NCI-H748 (cell line): ENCODE results near the gene DNAJB8.

Experiments used
- DNase-seq: peaks from one replicate; lab custom pipeline; 2025; ENCODE audit not compliant: unreplicated experiment; lab: John Stamatoyannopoulos, UW

The DNAJB8 gene

DNA sequence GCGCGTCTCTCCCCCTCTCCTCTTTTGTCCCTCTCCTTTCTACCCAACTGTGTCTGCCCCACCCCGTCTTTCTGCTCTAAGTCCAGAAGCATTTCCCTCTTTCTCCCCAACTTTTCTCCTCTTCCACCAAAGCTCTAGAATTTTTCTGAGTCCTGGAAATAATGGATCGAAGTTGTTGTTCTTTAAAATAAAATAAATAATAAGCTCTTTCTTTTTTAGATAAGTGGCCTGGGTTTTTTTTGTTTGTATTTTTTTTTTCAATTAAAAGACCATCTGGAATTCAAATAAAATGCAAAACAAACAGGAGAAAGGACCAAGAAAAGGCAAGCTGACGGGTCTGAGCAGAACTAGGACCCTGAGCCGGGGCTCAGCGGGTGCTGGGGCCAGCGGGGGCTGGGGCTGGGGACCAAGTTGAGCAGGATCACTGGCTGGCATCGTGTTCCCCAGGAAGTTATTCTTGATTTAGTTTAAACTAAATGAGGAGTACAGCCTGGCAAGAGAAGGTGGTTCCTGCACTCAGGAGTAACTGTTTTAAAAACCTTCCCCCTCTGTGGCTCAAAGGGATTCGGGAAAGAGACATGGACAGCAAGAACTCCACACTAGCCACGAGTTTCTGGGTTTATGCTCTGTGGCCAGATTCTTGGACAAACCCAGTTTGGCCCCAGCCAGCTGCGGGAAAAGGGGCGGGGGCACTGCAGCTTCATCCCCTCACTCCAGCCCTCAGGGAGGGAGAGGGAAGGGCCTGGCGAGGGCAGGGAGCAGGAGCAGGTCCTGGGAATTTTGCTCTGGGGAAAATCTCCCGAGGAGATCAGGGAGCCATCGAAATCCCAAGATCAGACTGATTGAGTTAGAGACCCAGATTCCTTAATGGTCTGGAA is 18.0 kb upstream of the DNAJB8 start:
- DNase-seq, result no peak

- no peak for DNase-seq
Measured at GRCh38 chr3:128483657-128484403, 17.1 kb upstream of the DNAJB8 start.

- DNase-seq, result no peak
Measured at GRCh38 chr3:128482666-128483656, 16.3 kb upstream of the DNAJB8 start.

GRCh38 chr3:128482175-128482574 is 15.5 kb upstream of the DNAJB8 start:
- DNase-seq, result no peak

DNA sequence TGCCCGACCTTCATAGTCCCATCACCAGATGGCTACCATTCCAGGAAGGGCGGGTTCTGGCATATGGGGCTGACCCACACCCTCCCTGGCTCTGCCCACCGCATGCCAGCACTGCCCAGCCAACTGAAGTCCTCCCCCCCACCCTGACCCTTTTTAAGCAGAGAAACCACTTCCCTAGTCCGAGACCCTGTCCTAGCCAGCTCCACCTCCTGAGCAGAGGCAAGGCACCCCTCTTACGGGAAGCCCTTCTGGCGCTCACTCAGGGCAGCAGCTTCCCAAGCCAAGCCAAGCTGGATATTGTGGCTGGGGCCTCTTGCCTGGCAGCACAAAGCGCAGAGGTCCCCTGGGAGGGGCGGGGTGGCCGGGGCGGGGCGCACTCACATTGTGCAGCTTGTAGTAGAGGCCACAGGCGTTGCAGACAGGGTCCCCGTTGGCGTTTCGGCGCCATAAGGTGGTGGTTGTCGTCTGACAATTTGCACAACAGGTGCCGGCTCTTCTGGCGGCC is 14.8 kb upstream of the DNAJB8 start:
- no peak for DNase-seq

GRCh38 chr3:128480717-128481437 is 14.2 kb upstream of the DNAJB8 start:
- DNase-seq, result no peak

GRCh38 chr3:128480278-128480677 is 13.6 kb upstream of the DNAJB8 start:
- no peak for DNase-seq

DNA sequence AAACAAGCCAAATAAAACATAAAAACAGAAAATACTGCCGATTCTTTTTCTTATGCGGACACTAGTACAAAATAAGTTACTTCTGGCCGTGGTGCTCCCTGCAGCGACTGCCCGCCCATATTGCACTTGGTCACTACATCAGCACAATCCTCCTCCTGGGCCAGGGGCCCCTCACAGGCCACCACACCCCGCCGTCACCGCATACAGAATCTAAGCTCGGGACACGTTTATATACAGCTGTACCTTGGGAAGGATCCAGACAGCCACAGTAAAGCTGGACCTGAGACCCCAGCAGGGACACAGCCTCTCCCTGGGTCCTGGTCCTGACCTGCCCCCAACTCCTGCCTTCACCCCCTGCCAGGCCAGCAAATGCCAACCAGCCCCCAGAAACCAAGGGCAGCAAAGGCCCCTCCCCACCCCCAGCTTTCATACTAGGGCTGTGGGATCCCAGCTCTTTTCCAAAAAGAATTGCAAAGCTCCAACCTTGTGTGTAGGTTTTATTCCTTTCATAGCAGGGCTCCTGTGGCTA is 12.9 kb upstream of the DNAJB8 start:
- DNase-seq, result no peak

DNA sequence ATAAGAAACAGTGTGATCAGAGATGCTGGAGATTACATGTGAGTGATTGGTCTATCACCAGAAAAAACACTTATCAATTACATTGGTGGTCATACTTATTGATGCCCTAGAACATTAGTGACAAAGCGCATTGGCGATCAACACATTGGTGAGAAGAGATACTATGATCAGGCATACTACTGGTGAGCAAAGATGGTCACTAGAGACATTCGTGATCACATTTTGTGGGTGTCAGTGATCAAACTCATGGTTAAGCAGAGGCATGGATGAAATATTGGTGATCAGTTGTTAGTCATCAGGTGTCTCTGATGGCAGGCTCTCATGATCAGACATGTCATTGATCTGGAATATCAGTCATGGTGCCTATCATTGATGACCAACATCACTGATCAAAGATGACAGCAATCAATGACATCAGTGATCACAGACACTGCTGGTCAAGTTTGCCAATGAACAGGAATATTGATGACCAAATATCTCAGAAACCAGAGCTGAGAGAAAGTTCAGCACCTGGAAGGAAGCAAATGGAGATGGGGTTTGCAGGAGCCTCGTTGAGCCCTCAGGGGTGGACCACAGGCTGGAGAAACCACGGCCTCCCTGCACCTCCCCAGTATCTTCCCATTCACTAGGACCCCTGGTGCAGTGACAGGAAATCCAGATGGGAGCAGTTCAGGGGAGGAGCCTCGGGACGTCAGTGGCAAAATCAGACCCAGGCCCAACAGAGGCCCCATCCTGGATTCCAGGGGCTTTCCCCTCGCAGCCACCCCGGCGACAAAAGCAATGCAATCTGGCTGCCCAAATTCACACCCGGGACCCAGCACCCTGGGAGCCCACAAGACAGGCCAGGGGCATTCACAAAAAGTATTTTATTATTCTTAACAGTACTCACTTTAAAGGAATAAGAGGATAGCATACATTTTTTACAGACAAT is 12.2 kb upstream of the DNAJB8 start:
- DNase-seq, result no peak

GRCh38 chr3:128476659-128477058 is 10.0 kb upstream of the DNAJB8 start:
- DNase-seq, result no peak

DNA sequence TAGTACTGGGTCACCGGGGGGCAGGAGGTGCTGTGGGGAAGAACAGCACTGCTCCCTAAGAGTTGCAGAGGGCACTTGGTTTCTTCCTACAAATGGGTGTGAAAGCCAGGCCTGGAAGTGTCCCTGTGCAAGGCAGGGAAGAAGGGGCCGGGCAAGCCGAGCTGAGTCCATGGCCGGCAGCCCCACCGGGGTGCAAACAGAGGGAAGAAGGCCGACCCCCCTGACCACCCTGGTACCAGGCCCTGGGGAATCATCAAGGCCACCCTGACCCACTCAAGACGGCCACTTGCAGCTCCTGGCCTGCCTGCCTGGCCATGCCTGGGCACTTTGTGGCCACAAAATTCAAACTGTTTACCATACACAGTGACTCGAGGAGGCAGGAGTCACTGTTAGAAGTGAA is 8.7 kb upstream of the DNAJB8 start:
- no peak for DNase-seq

DNA sequence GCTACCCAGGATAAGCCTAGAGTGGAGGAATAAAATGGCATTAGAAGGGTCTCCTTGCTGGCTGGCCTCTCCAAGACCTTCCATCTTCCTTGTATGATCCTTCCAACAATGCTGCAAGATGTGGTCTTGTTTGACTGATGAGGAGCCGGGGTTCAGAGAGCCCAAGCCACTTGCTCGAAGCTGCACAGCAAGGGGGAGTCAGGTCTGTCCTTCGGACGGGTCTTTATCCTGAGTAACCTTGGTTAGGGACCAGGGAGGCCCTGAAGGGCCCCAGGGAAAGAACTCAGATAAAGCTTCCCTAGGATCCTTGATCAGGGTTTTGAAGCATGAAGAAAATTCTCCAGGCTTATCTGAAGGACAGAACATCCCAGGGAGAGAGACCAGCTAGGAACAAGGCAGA is 7.0 kb upstream of the DNAJB8 start:
- no peak for DNase-seq

DNA sequence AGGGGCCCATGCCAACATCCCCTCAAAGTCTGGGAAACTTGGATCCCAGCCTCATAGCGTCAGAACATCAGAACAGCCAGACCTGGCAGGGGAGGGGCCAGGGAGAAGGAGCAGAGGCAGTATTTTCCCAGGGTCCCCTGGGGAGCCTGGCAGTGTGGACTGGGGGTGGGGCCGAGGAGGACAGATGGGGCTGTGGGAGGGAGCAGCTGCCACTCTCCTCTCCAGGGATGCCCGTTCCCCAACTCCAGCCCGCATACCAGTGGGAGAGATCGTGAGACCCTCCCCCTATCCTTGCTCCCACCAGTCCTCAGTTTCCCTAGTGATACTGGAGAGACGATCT is 6.5 kb upstream of the DNAJB8 start:
- no peak for DNase-seq

GRCh38 chr3:128472449-128473179 is 5.9 kb upstream of the DNAJB8 start:
- DNase-seq, result no peak

- no peak for DNase-seq
Measured at GRCh38 chr3:128471720-128472119, 5.0 kb upstream of the DNAJB8 start.

GRCh38 chr3:128471110-128471509 is 4.4 kb upstream of the DNAJB8 start:
- DNase-seq, result no peak

GRCh38 chr3:128470134-128470899 is 3.6 kb upstream of the DNAJB8 start:
- no peak for DNase-seq

- DNase-seq, result no peak
Measured at GRCh38 chr3:128469556-128469955, 2.9 kb upstream of the DNAJB8 start.
